CD4-positive, alpha-beta T cell (primary cell): ENCODE results near the gene ARL8A. TPM values are rescaled to one million over a fixed set of nuclear protein-coding genes. Genes with fewer than 3 reads are reported as not detected.
"Not testable (repeated sequence)": the region's sequence is repeated elsewhere in the genome, so short reads cannot be mapped to it uniquely, and the experiment has no call there.

Source experiments
- ATAC-seq: fragments of 200-7000 bp; cut with Tn5 transposase; one replicate; pipeline ENCODE4 v1.10.0; 2022; ENCODE audit warnings: mild to moderate bottlenecking; ENCODE audit not compliant: poor library complexity
- CTCF ChIA-PET: fragments of 350-600 bp; sonication (Branson Sonifier 250); formaldehyde crosslinking; loops from one replicate; lab custom pipeline; 2021; ENCODE audit warnings: antibody characterized with exemption, inconsistent platforms; lab: Charles Lee
- POLR2A ChIA-PET: fragments of 350-600 bp; sonication (Branson Sonifier 250); formaldehyde crosslinking; loops from one replicate; lab custom pipeline; 2021; ENCODE audit warnings: antibody characterized with exemption, inconsistent platforms; lab: Charles Lee
- DNase-seq, 14 experiments: peaks; one replicate each; pipeline ENCODE4 v3.0.0-alpha.2; 2013 to 2020; ENCODE audit warnings: mixed read lengths in 2 of 14
- H3K27ac ChIP-seq, 2 donors: one replicate each; pipeline versions ENCODE4 v1.5.1 to v1.7.0; 2013; ENCODE audit warnings: low read length in 2 of 2, low read depth in 1 of 2, mild to moderate bottlenecking in 1 of 2
- H3K27me3 ChIP-seq, 2 experiments: 1 replicate in 1 of 2; 2 replicates in 1 of 2; pipeline versions ENCODE4 v1.6.1 to v1.7.0; 2013; ENCODE audit warnings: low read length in 2 of 2, control low read depth in 1 of 2, mild to moderate bottlenecking in 1 of 2, moderate library complexity in 1 of 2; ENCODE audit not compliant: insufficient read depth in 2 of 2, control insufficient read depth in 1 of 2
- H3K36me3 ChIP-seq: one replicate; pipeline ENCODE4 v1.6.1; 2013; ENCODE audit warnings: low read length, control low read depth; ENCODE audit not compliant: insufficient read depth
- H3K4me1 ChIP-seq: one replicate; pipeline ENCODE4 v1.6.1; 2013; ENCODE audit warnings: low read length, control low read depth; ENCODE audit not compliant: insufficient read depth
- H3K4me3 ChIP-seq: one replicate; pipeline ENCODE4 v1.5.1; 2013; ENCODE audit warnings: mild to moderate bottlenecking, low read length, moderate library complexity
- H3K9me3 ChIP-seq, 2 experiments: 1 replicate in 1 of 2; 2 replicates in 1 of 2; pipeline versions ENCODE4 v1.6.1 to v1.7.0; 2013; ENCODE audit warnings: low read length in 2 of 2, mild to moderate bottlenecking in 2 of 2, control low read depth in 1 of 2, moderate library complexity in 1 of 2; ENCODE audit not compliant: control insufficient read depth in 1 of 2, insufficient read depth in 1 of 2
- H3K27ac Mint-ChIP-seq: one replicate; pipeline ENCODE4 v1.8.0; 2020; ENCODE audit warnings: mixed read lengths
- H3K27me3 Mint-ChIP-seq: one replicate; pipeline ENCODE4 v1.8.0; 2021; ENCODE audit warnings: mixed read lengths
- H3K36me3 Mint-ChIP-seq: one replicate; pipeline ENCODE4 v1.8.0; 2021; ENCODE audit warnings: low read depth, mixed read lengths
- H3K4me1 Mint-ChIP-seq: one replicate; pipeline ENCODE4 v1.8.0; 2021; ENCODE audit warnings: low read depth, mixed read lengths
- H3K4me3 Mint-ChIP-seq: one replicate; pipeline ENCODE4 v1.8.0; 2020; ENCODE audit warnings: mild to moderate bottlenecking, mixed read lengths
- H3K9me3 Mint-ChIP-seq: one replicate; pipeline ENCODE4 v1.8.0; 2020; ENCODE audit warnings: mixed read lengths
- intact Hi-C, 2 experiments: fragments of 100-400 bp; cut with DNase I in 1 of 2; cut with micrococcal nuclease in 1 of 2; formaldehyde crosslinking; loops; one replicate each; pipeline versions ENCODE4 v1.15.1 to v1.9.0; 2023 to 2025; cut with DNase I, micrococcal nuclease
- total RNA-seq, 174 experiments: library from RNA in 2 of 174; stranded (reverse) in 2 of 174; gene quantifications; one replicate each; pipeline ENCODE4 v1.2.3 and lab custom pipeline; 2021 to 2026
- TF ChIP-seq, protein P1 (sequence below): fragments of 200-600 bp; IDR thresholded peaks from one replicate; pipeline ENCODE4 v1.8.0; 2022; ENCODE audit warnings: antibody characterized with exemption, mild to moderate bottlenecking

Gene ARL8A
- total RNA-seq, 2 experiments from 2014 or later, result 73.5 to 73.8 TPM

DNA sequence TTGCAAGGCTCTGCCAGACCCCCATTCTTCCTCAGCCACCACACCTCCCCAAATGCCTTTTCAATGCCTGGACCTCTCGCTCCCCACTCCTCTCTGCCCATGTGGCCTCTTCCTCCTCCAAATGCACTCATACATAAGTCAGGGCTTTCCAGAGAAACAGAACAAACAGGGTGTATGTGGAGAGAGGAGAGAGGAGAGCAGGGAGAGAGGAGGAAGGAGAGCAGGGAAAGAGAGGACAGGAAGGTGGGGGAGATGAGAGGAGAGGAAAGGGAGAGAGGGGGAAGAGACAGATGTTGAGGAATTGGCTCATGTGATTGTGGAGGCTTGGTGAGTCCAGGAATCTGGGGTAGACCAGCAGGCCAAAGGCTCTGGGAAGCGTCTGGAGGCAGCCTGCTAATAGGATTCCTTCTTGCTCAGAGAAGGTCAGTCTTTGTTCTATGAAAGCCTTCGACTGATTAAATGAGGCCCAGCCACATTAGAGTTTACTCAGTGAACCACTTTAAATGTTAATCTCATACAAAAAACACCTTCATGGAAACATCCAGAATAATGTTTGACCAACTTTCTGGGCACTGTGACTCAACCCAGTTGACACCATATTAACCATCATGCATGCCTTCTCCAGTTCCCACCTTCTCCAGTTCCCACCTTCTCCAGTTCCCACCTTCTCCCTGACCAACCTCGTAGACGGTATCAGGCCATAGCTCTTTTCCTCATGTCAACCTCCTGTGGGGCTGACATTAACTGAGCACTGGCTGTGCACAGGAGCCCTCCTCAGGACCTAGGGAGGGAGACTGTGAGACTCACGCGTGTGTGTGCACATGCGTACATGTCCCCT is 37.7 kb upstream of the ARL8A start:
- Mint-ChIP-seq H3K27me3 (no peaks in the 10 kb centered on the region), H3K27ac (no peak overlapping the region), H3K9me3 (no peaks in the 10 kb centered on the region), H3K36me3 (no peaks in the 10 kb centered on the region), H3K4me3 (no peak overlapping the region), H3K4me1 (peaks cover 14% of the 10 kb centered on the region)
- ChIA-PET CTCF (no interaction called here), POLR2A (no interaction called here)
- Histone ChIP-seq H3K4me1 (peaks cover 9% of the 10 kb centered on the region), H3K9me3 (no peaks in the 10 kb centered on the region), H3K36me3 (no peaks in the 10 kb centered on the region), H3K27ac (no peak overlapping the region), H3K4me3 (no peak overlapping the region), H3K27me3 (no peaks in the 10 kb centered on the region)
- intact Hi-C loops, result no loop called here
- TF ChIP-seq, protein P1, sequence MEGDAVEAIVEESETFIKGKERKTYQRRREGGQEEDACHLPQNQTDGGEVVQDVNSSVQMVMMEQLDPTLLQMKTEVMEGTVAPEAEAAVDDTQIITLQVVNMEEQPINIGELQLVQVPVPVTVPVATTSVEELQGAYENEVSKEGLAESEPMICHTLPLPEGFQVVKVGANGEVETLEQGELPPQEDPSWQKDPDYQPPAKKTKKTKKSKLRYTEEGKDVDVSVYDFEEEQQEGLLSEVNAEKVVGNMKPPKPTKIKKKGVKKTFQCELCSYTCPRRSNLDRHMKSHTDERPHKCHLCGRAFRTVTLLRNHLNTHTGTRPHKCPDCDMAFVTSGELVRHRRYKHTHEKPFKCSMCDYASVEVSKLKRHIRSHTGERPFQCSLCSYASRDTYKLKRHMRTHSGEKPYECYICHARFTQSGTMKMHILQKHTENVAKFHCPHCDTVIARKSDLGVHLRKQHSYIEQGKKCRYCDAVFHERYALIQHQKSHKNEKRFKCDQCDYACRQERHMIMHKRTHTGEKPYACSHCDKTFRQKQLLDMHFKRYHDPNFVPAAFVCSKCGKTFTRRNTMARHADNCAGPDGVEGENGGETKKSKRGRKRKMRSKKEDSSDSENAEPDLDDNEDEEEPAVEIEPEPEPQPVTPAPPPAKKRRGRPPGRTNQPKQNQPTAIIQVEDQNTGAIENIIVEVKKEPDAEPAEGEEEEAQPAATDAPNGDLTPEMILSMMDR, result no peak
- ATAC-seq (no peak), DNase-seq (no peak)

DNA sequence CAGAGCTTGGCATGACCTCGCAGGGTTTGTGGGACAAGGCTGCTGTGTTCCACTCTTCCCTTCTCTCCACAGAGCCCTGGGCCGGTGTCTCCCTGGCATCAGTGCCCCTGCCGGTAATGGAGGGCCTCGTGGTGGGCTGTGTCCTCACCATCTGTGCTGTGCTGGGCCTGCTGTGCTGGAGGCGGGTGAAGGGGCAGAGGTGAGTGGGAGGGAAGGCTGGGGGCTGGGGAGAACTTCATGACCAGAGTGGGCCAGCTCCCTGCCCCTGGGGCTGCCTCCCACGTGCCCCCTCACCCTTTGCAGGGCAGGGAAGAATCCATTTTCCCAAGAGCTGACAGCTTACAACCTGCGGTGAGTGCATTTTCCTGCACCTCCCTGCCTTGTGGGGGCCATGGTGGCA is 37.0 kb upstream of the ARL8A start:
- no peak overlapping the region for H3K27ac Mint-ChIP-seq

DNA sequence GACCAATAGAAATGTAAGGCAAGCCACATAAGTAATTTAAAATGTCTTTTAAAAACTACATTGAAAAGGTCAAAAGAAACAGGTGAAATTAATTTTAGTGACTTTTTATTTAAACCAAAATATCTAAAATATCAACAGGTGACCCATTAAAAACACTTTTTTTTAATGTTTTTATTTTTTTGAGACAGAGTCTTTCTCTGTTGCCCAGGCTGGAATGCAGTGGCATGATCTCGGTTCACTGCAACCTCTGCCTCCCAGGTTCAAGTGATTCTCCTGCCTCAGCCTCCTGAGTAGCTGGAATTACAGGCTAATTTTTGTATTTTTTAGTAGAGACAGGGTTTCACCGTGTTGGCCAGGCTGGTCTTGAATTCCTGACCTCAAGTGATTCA is 36.2 kb upstream of the ARL8A start:
- H3K4me3 ChIP-seq, H3K27ac Mint-ChIP-seq, ATAC-seq, H3K27ac ChIP-seq, H3K27me3 Mint-ChIP-seq, POLR2A ChIA-PET, DNase-seq, H3K4me3 Mint-ChIP-seq, intact Hi-C loops, H3K9me3 Mint-ChIP-seq, H3K36me3 ChIP-seq, H3K4me1 ChIP-seq, H3K27me3 ChIP-seq, H3K36me3 Mint-ChIP-seq, H3K9me3 ChIP-seq: not testable (repeated sequence)
- CTCF ChIA-PET, result interaction anchor here (1.1 kb wide), 1 partner anchor 12 kb away, joined by 3 read pairs; no protein-coding TSS in a partner anchor
- H3K4me1 Mint-ChIP-seq, result peaks cover 14% of the 10 kb centered on the region

More for the DNA sequence above, 37.0 kb upstream of the ARL8A start:
- no peak for ATAC-seq
- no peak overlapping the region for H3K4me3 Mint-ChIP-seq
- TF ChIP-seq, protein P1, result no peak
- no peaks in the 10 kb centered on the region for H3K9me3 Mint-ChIP-seq
- no peaks in the 10 kb centered on the region for H3K27me3 Mint-ChIP-seq
- H3K27me3 ChIP-seq, result no peaks in the 10 kb centered on the region
- H3K4me3 ChIP-seq, result no peak overlapping the region
- no peak for DNase-seq
- no peaks in the 10 kb centered on the region for H3K9me3 ChIP-seq
- ChIA-PET CTCF (no interaction called here), POLR2A (no interaction called here)
- H3K36me3 ChIP-seq, result no peaks in the 10 kb centered on the region
- peaks cover 14% of the 10 kb centered on the region for H3K4me1 Mint-ChIP-seq
- no peaks in the 10 kb centered on the region for H3K36me3 Mint-ChIP-seq
- no peak overlapping the region for H3K27ac ChIP-seq
- peaks cover 9% of the 10 kb centered on the region for H3K4me1 ChIP-seq
- intact Hi-C loops, result no loop called here
